K562 (cell line): ENCODE measurements around the gene HOXA2.

ENCODE experiments used
- PHB2 ChIP-seq: fragments of 450-650 bp; IDR thresholded peaks from 2 replicates; pipeline ENCODE4 v1.6.1; 2017; ENCODE audit warnings: low read depth
- ZNF282 ChIP-seq: sonication (generic); formaldehyde crosslinking; IDR thresholded peaks from 2 replicates; pipeline ENCODE4 v1.8.1; 2023; ENCODE audit warnings: missing genetic modification reagents

GRCh38 chr7:27062946-27063345 lies 39.5 kb downstream of the HOXA2 start:
- TF ChIP-seq PHB2 (no peak), ZNF282 (CRISPR knock-in tag) (no peak)
